ENCODE results near the gene STK32C.

Gene STK32C

GRCh38 chr10:132350946-132351345, 43.2 kb upstream of the STK32C start:
- FAIRE-seq (no peak), DNase-seq (ENCODE audit: insufficient read length, low spot score) (no peak)
- TF ChIP-seq POLR2AphosphoS5 (IDR thresholded peaks at IDR 0.05; ENCODE audit: low read depth, low read length) (no peak), POLR2A (IDR thresholded peaks at IDR 0.05; ENCODE audit: low read depth, low read length) (no peak), TAF1 (IDR thresholded peaks at IDR 0.05; ENCODE audit: low read depth, low read length) (no peak), PAX5 (IDR thresholded peaks at IDR 0.05; ENCODE audit: insufficient read depth, low read length, severe bottlenecking) (no peak), SPI1 (IDR thresholded peaks at IDR 0.05; ENCODE audit: low read depth, low read length) (no peak), POU2F2 (IDR thresholded peaks at IDR 0.05; ENCODE audit: low read depth, low read length) (no peak)

DNA sequence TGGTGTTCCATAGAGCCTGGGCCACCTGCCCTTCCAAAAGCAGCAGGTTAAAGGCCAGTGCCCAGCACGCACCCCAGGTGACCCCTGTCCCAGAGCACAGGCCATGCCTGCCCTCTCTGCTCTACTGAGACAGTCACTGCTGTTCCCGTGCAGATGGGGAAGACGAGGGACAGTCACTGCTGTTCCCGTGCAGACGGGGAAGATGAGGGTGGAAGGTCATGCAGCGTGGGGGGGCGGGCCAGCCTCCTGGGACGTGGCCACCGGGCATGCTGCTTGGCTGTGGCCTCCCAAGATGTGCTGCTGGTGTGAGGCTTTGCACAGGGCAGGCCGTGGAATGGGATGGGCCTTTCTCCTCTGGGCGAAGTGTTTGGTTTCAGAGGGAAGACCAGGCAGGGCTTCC, 42.6 kb upstream of the STK32C start:
- FAIRE-seq (no peak), DNase-seq (ENCODE audit: insufficient read length, low spot score) (no peak)
- TF ChIP-seq PAX5 (IDR thresholded peaks at IDR 0.05; ENCODE audit: insufficient read depth, low read length, severe bottlenecking) (no peak), POLR2A (IDR thresholded peaks at IDR 0.05; ENCODE audit: low read depth, low read length) (no peak), POU2F2 (IDR thresholded peaks at IDR 0.05; ENCODE audit: low read depth, low read length) (no peak), POLR2AphosphoS5 (IDR thresholded peaks at IDR 0.05; ENCODE audit: low read depth, low read length) (no peak), SPI1 (IDR thresholded peaks at IDR 0.05; ENCODE audit: low read depth, low read length) (no peak), TAF1 (IDR thresholded peaks at IDR 0.05; ENCODE audit: low read depth, low read length) (no peak)

DNA sequence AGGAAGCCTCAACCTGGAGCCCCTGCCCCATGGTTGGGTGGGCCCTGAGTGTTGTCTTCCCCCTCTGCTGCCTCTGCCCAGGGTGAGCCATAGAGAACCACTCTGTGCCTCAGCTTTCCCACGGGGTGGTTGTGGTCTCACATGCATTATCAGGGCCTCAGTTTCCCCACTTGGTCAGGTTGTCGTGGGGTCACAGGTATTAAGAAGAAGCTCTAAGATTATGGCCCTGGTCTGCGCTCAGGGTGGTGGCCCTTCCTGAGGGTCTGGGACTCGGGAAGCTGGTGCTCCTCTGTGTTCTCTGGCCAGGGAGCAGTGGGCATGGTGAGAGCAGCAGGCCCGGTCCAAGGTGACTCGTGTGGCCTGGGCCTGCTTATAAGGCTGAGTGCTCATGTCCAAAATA, 42.0 kb upstream of the STK32C start:
- DNase-seq (ENCODE audit: insufficient read length, low spot score) = no peak
- TF ChIP-seq POLR2A (IDR thresholded peaks at IDR 0.05; ENCODE audit: low read depth, low read length) (no peak), POU2F2 (IDR thresholded peaks at IDR 0.05; ENCODE audit: low read depth, low read length) (no peak)
- no peak for FAIRE-seq

GRCh38 chr10:132347931-132348267, 40.1 kb upstream of the STK32C start:
- no peak for TF ChIP-seq POLR2AphosphoS5 (IDR thresholded peaks at IDR 0.05; ENCODE audit: low read depth, low read length)
- TF ChIP-seq POLR2A (IDR thresholded peaks at IDR 0.05; ENCODE audit: low read depth, low read length) = no peak
- no peak for TF ChIP-seq TAF1 (IDR thresholded peaks at IDR 0.05; ENCODE audit: low read depth, low read length)
- no peak for TF ChIP-seq SPI1 (IDR thresholded peaks at IDR 0.05; ENCODE audit: low read depth, low read length)
- no peak for TF ChIP-seq PAX5 (IDR thresholded peaks at IDR 0.05; ENCODE audit: insufficient read depth, low read length, severe bottlenecking)
- no peak for TF ChIP-seq POU2F2 (IDR thresholded peaks at IDR 0.05; ENCODE audit: low read depth, low read length)
- no peak for DNase-seq (ENCODE audit: insufficient read length, low spot score)

GRCh38 chr10:132347211-132347930, 39.6 kb upstream of the STK32C start:
- FAIRE-seq = no peak
- DNase-seq (ENCODE audit: insufficient read length, low spot score) = no peak
- TF ChIP-seq POLR2A (IDR thresholded peaks at IDR 0.05; ENCODE audit: low read depth, low read length) (no peak), TAF1 (IDR thresholded peaks at IDR 0.05; ENCODE audit: low read depth, low read length) (no peak), PAX5 (IDR thresholded peaks at IDR 0.05; ENCODE audit: insufficient read depth, low read length, severe bottlenecking) (no peak), POLR2AphosphoS5 (IDR thresholded peaks at IDR 0.05; ENCODE audit: low read depth, low read length) (no peak), SPI1 (IDR thresholded peaks at IDR 0.05; ENCODE audit: low read depth, low read length) (no peak), POU2F2 (IDR thresholded peaks at IDR 0.05; ENCODE audit: low read depth, low read length) (no peak)

More at GRCh38 chr10:132347931-132348267, 40.1 kb upstream of the STK32C start:
- FAIRE-seq = no peak

DNA sequence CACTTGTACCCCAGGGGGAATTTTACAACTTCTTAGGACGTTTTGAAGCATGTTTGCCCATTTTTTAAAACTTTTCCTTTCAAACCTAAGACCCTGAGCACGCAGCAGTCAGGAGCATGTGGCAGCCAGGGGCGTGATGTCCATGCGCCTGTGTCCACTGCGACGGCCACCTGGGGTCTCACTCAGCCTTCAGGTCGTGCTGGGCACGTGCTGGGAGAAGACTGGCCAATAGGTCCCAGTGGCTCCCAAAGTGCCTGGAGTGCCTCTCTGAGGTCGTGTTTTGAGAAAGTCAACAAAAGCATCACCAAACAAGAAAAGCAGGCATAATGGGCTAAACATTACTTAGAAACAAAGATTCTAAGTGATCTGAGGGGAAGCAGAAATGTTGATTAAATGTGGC, 39.1 kb upstream of the STK32C start:
- FAIRE-seq = no peak
- no peak for TF ChIP-seq POLR2A (IDR thresholded peaks at IDR 0.05; ENCODE audit: low read depth, low read length)
- TF ChIP-seq SPI1 (IDR thresholded peaks at IDR 0.05; ENCODE audit: low read depth, low read length) = no peak
- no peak for TF ChIP-seq POU2F2 (IDR thresholded peaks at IDR 0.05; ENCODE audit: low read depth, low read length)
- no peak for TF ChIP-seq PAX5 (IDR thresholded peaks at IDR 0.05; ENCODE audit: insufficient read depth, low read length, severe bottlenecking)
- no peak for TF ChIP-seq POLR2AphosphoS5 (IDR thresholded peaks at IDR 0.05; ENCODE audit: low read depth, low read length)
- TF ChIP-seq TAF1 (IDR thresholded peaks at IDR 0.05; ENCODE audit: low read depth, low read length) = no peak
- DNase-seq (ENCODE audit: insufficient read length, low spot score) = no peak

DNA sequence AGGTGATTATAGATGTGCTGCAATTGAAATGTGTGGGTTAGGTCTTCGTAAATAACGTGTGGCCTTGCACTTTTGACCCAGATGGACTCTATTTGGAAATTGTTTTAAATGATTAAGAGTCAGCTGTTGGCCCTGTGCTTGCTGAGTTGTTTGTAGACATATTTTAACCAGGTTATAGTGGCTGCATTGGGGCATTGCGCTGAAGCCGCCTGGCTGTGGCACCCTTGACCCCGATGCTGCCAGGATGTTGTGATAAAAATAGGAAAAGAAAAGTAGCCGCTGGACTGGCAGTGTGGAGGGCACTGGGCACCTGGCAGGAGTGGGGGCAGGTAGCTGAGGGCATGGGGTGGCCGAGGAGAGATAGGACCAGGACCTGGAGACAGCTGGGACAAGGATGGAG, 37.6 kb upstream of the STK32C start:
- FAIRE-seq (no peak), DNase-seq (ENCODE audit: insufficient read length, low spot score) (no peak)
- TF ChIP-seq POLR2A (IDR thresholded peaks at IDR 0.05; ENCODE audit: low read depth, low read length) (no peak), PAX5 (IDR thresholded peaks at IDR 0.05; ENCODE audit: insufficient read depth, low read length, severe bottlenecking) (no peak), POLR2AphosphoS5 (IDR thresholded peaks at IDR 0.05; ENCODE audit: low read depth, low read length) (no peak), POU2F2 (IDR thresholded peaks at IDR 0.05; ENCODE audit: low read depth, low read length) (no peak), TAF1 (IDR thresholded peaks at IDR 0.05; ENCODE audit: low read depth, low read length) (no peak), SPI1 (IDR thresholded peaks at IDR 0.05; ENCODE audit: low read depth, low read length) (no peak)

- TF ChIP-seq POLR2A (IDR thresholded peaks at IDR 0.05; ENCODE audit: low read depth, low read length) (no peak), POLR2AphosphoS5 (IDR thresholded peaks at IDR 0.05; ENCODE audit: low read depth, low read length) (no peak), POU2F2 (IDR thresholded peaks at IDR 0.05; ENCODE audit: low read depth, low read length) (no peak), PAX5 (IDR thresholded peaks at IDR 0.05; ENCODE audit: insufficient read depth, low read length, severe bottlenecking) (no peak), TAF1 (IDR thresholded peaks at IDR 0.05; ENCODE audit: low read depth, low read length) (no peak), SPI1 (IDR thresholded peaks at IDR 0.05; ENCODE audit: low read depth, low read length) (no peak)
- DNase-seq (ENCODE audit: insufficient read length, low spot score) = no peak
- no peak for FAIRE-seq
Observed at GRCh38 chr10:132344386-132344785, 36.6 kb upstream of the STK32C start.

DNA sequence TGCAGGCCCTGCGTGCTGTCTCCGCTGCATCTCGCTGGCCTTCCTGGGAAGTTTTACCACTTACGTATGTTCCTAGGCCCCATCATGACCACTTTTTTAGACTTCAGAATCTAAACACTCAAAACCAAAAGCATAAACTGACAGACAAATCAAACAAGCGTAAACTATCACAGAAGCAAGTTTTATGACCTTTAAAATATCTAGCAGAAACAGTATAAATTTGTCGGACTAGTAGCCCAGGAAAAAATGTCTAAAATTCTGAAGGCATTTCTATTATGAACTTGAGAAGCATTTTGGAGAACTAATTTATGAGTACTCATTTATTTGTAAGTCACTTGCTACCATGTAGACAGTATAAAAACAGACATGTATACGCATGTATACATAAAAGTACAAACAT, 34.8 kb upstream of the STK32C start:
- DNase-seq (ENCODE audit: insufficient read length, low spot score) (no peak), FAIRE-seq (no peak)
- no peak for TF ChIP-seq SPI1 (IDR thresholded peaks at IDR 0.05; ENCODE audit: low read depth, low read length)
- no peak for TF ChIP-seq PAX5 (IDR thresholded peaks at IDR 0.05; ENCODE audit: insufficient read depth, low read length, severe bottlenecking)
- no peak for TF ChIP-seq POLR2AphosphoS5 (IDR thresholded peaks at IDR 0.05; ENCODE audit: low read depth, low read length)
- TF ChIP-seq TAF1 (IDR thresholded peaks at IDR 0.05; ENCODE audit: low read depth, low read length) = no peak
- TF ChIP-seq POLR2A (IDR thresholded peaks at IDR 0.05; ENCODE audit: low read depth, low read length) = no peak
- no peak for TF ChIP-seq POU2F2 (IDR thresholded peaks at IDR 0.05; ENCODE audit: low read depth, low read length)

DNA sequence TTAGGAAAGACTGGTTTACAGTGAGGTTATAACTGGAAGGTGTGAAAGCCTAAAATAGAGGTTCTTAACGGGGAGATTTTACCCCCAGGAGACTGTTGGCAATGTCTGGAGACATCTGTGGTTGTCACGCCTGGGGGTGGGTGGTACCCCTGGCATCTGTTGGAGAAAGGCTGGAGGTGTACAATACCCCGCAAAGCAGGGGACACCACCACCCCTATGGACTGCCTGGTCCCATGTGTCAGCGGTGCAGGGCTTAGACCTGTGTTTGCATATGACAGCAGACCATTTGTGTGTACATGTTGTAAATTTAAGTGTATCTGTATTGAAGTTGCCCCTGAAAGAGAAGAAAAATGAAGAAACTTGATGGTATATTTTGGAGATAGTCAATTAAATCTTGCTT, 34.0 kb upstream of the STK32C start:
- TF ChIP-seq POLR2A (IDR thresholded peaks at IDR 0.05; ENCODE audit: low read depth, low read length) (no peak), POLR2AphosphoS5 (IDR thresholded peaks at IDR 0.05; ENCODE audit: low read depth, low read length) (no peak), PAX5 (IDR thresholded peaks at IDR 0.05; ENCODE audit: insufficient read depth, low read length, severe bottlenecking) (no peak), POU2F2 (IDR thresholded peaks at IDR 0.05; ENCODE audit: low read depth, low read length) (no peak), SPI1 (IDR thresholded peaks at IDR 0.05; ENCODE audit: low read depth, low read length) (no peak), TAF1 (IDR thresholded peaks at IDR 0.05; ENCODE audit: low read depth, low read length) (no peak)
- no peak for DNase-seq (ENCODE audit: insufficient read length, low spot score)
- FAIRE-seq = peak; percentile 16
